NB4 (cell line): ENCODE results near the gene L1CAM.

Source experiments
- DNase-seq: peaks from one replicate; pipeline ENCODE4 v3.0.0; 2010; ENCODE audit warnings: low read depth
- H3K4me3 ChIP-seq: one replicate; pipeline ENCODE4 v1.5.1; 2011; ENCODE audit warnings: mild to moderate bottlenecking, low read depth, low read length, moderate library complexity
- MYC ChIP-seq: IDR thresholded peaks from 2 replicates; pipeline ENCODE4 v1.6.1; 2011; ENCODE audit warnings: low read depth, low read length
- POLR2A ChIP-seq: IDR thresholded peaks from 2 replicates; pipeline ENCODE4 v1.6.1; 2011; ENCODE audit warnings: mild to moderate bottlenecking; ENCODE audit not compliant: insufficient read length; ENCODE audit errors: extremely low read depth
- TF ChIP-seq, protein P1 (sequence below): IDR thresholded peaks from one replicate; pipeline ENCODE4 v1.5.1; 2012; ENCODE audit warnings: low read depth, low read length
- TF ChIP-seq, protein P2 (sequence below): IDR thresholded peaks from 2 replicates; pipeline ENCODE4 v1.6.1; 2011; ENCODE audit warnings: low read depth, low read length

L1CAM gene

GRCh38 chrX:153933748-153934147 lies 47.8 kb upstream of the L1CAM start:
- DNase-seq = peak; percentile 42
- TF ChIP-seq, protein P1, sequence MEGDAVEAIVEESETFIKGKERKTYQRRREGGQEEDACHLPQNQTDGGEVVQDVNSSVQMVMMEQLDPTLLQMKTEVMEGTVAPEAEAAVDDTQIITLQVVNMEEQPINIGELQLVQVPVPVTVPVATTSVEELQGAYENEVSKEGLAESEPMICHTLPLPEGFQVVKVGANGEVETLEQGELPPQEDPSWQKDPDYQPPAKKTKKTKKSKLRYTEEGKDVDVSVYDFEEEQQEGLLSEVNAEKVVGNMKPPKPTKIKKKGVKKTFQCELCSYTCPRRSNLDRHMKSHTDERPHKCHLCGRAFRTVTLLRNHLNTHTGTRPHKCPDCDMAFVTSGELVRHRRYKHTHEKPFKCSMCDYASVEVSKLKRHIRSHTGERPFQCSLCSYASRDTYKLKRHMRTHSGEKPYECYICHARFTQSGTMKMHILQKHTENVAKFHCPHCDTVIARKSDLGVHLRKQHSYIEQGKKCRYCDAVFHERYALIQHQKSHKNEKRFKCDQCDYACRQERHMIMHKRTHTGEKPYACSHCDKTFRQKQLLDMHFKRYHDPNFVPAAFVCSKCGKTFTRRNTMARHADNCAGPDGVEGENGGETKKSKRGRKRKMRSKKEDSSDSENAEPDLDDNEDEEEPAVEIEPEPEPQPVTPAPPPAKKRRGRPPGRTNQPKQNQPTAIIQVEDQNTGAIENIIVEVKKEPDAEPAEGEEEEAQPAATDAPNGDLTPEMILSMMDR = no peak
- TF ChIP-seq, protein P2, sequence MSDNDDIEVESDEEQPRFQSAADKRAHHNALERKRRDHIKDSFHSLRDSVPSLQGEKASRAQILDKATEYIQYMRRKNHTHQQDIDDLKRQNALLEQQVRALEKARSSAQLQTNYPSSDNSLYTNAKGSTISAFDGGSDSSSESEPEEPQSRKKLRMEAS = 0 out of 2 replicates have a peak, but pooled peaks have one; percentile 14
- peak overlapping the region; percentile 88 for H3K4me3 ChIP-seq

GRCh38 chrX:153932220-153932915 lies 46.4 kb upstream of the L1CAM start:
- TF ChIP-seq, protein P1 = no peak
- TF ChIP-seq POLR2A (no peak), MYC (no peak)
- TF ChIP-seq, protein P2 = no peak
- H3K4me3 ChIP-seq = no peak overlapping the region
- DNase-seq = no peak

- H3K4me3 ChIP-seq = no peak overlapping the region
- TF ChIP-seq, protein P1 = no peak
- TF ChIP-seq POLR2A (no peak), MYC (no peak)
- TF ChIP-seq, protein P2 = no peak
- DNase-seq = no peak
Measured at GRCh38 chrX:153931748-153932147, 45.8 kb upstream of the L1CAM start.

DNA sequence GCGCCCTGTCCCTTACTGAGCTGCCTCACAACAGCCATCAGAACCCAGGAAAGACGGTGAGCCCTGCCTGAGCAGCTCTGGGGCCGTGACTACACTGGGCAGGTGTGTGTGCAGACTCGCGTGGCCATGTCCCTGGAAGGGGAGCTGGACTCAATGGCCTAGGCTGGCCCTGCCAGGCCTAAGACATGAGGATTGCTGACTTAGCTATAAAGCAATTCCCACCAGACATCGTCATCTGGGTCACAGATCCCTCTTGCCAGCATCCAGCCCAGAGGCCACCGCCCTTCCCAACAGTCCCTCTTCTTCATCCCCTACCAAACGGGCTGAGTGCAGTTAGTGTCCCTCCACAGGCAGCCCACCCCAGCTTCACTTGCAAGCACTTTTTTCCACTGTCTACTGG lies 45.2 kb upstream of the L1CAM start:
- no peak for DNase-seq
- no peak overlapping the region for H3K4me3 ChIP-seq
- TF ChIP-seq, protein P2 = no peak
- no peak for TF ChIP-seq MYC
- no peak for TF ChIP-seq POLR2A
- TF ChIP-seq, protein P1 = no peak

DNA sequence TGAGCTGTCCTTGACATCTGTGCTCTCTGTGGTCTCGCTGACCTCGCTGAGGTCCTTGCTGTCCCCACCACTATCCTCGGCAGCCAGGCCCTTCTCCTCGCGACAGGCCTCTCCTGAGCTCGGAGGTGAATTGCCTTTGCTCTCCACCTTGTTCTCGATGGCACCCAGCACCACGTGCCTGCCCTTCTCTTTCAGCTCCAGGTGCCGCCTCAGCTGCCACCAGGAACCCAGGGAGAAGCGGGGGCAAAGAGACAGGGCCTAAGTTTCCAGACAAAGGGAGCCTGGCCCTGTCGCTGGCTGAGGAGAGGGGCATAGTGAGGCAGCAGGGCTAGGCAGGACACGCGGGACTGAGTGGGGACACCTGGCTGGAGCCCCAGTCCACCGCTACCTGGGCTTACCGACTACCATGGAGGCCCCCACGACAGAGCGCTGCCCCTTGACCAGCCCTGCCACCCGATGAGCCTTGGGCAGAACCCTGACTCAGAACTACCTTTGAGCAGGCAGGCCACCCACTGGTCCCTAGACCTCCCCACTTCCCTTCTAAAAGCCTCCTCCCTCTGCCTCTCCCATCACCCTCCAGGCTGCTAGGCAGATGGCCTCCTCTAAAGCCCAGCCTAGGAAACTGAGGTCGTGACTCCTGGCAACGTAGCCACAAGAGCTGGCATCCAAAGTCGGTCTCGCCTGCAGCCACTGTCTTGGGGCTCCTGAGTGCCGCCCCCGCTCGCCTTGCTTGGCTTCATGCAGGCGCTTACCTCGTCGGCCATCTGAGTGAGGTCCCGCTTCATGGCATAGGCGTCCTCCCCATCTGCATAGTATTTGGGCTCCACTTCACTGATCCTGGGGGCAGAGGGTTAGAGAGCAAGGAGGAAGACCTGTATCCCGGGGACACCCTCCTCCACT lies 44.3 kb upstream of the L1CAM start:
- no peak for DNase-seq
- no peak overlapping the region for H3K4me3 ChIP-seq
- TF ChIP-seq MYC (no peak), POLR2A (no peak)
- TF ChIP-seq, protein P1 = no peak
- TF ChIP-seq, protein P2 = no peak
